HG02981 (cell line): ENCODE measurements around the gene DLK1.

Experiments used
- ATAC-seq: cut with Tn5 transposase; IDR thresholded peaks from one replicate; pipeline ENCODE4 v1.9.1; 2021; ENCODE audit warnings: mild to moderate bottlenecking, moderate library complexity; ENCODE audit not compliant: unreplicated experiment

The DLK1 gene

GRCh38 chr14:100731846-100732765 lies 5.4 kb downstream of the DLK1 start:
- no peak for ATAC-seq

- no peak for ATAC-seq
Observed at GRCh38 chr14:100732766-100733100, 6.0 kb downstream of the DLK1 start.

- ATAC-seq = no peak
Observed at GRCh38 chr14:100733152-100733850, 6.6 kb downstream of the DLK1 start.

GRCh38 chr14:100734031-100734990 lies 7.6 kb downstream of the DLK1 start:
- ATAC-seq = no peak

- ATAC-seq = no peak
Observed at GRCh38 chr14:100735271-100735670, 8.6 kb downstream of the DLK1 start.

- ATAC-seq = no peak
Observed at GRCh38 chr14:100736269-100737180, 9.8 kb downstream of the DLK1 start.

GRCh38 chr14:100737526-100737925 lies 10.8 kb downstream of the DLK1 start:
- no peak for ATAC-seq

GRCh38 chr14:100738269-100738691 lies 11.6 kb downstream of the DLK1 start:
- ATAC-seq = no peak

- ATAC-seq = no peak
Observed at GRCh38 chr14:100738704-100739131, 12.0 kb downstream of the DLK1 start.

- no peak for ATAC-seq
Observed at GRCh38 chr14:100739306-100739705, 12.6 kb downstream of the DLK1 start.

- ATAC-seq = no peak
Observed at GRCh38 chr14:100740196-100740825, 13.6 kb downstream of the DLK1 start.

GRCh38 chr14:100740929-100741328 lies 14.2 kb downstream of the DLK1 start:
- no peak for ATAC-seq

- no peak for ATAC-seq
Observed at GRCh38 chr14:100741966-100742365, 15.3 kb downstream of the DLK1 start.

GRCh38 chr14:100746326-100746725 lies 19.6 kb downstream of the DLK1 start:
- ATAC-seq = no peak

- no peak for ATAC-seq
Observed at GRCh38 chr14:100747021-100747586, 20.4 kb downstream of the DLK1 start.

GRCh38 chr14:100747736-100748135 lies 21.0 kb downstream of the DLK1 start:
- ATAC-seq = no peak

GRCh38 chr14:100748403-100748802 lies 21.7 kb downstream of the DLK1 start:
- no peak for ATAC-seq

GRCh38 chr14:100748944-100749343 lies 22.3 kb downstream of the DLK1 start:
- no peak for ATAC-seq

GRCh38 chr14:100749967-100750597 lies 23.4 kb downstream of the DLK1 start:
- ATAC-seq = no peak
